Measurements from ENCODE around the gene TDRD12.

Gene TDRD12

GRCh38 chr19:32869966-32870573, 150.5 kb downstream of the TDRD12 start:
- DNase-seq = no peak

- no peak for DNase-seq
Observed at GRCh38 chr19:32870981-32871451, 151.4 kb downstream of the TDRD12 start.

- no peak for DNase-seq
Observed at GRCh38 chr19:32872391-32872790, 152.8 kb downstream of the TDRD12 start.

GRCh38 chr19:32873247-32873959, 153.8 kb downstream of the TDRD12 start:
- DNase-seq = no peak

GRCh38 chr19:32874605-32875004, 155.0 kb downstream of the TDRD12 start:
- DNase-seq = no peak

- DNase-seq = no peak
Observed at GRCh38 chr19:32875428-32875827, 155.9 kb downstream of the TDRD12 start.

GRCh38 chr19:32876236-32876918, 156.8 kb downstream of the TDRD12 start:
- DNase-seq = no peak

GRCh38 chr19:32876919-32877285, 157.3 kb downstream of the TDRD12 start:
- peak; percentile 50 for DNase-seq
